Neural progenitor cell (in vitro differentiated cells): ENCODE data around the gene EFNA5.

ENCODE experiments used
- EZH2phosphoT487 ChIP-seq: fragments of 200-600 bp; sonication (generic); IDR thresholded peaks from 2 replicates; pipeline ENCODE4 v1.6.1; 2017; ENCODE audit warnings: antibody characterized with exemption
- TF ChIP-seq, protein P1 (sequence below): fragments of 200-600 bp; sonication (generic); IDR thresholded peaks from 2 replicates; pipeline ENCODE4 v1.5.1; 2017; ENCODE audit warnings: antibody characterized with exemption, mild to moderate bottlenecking

DNA sequence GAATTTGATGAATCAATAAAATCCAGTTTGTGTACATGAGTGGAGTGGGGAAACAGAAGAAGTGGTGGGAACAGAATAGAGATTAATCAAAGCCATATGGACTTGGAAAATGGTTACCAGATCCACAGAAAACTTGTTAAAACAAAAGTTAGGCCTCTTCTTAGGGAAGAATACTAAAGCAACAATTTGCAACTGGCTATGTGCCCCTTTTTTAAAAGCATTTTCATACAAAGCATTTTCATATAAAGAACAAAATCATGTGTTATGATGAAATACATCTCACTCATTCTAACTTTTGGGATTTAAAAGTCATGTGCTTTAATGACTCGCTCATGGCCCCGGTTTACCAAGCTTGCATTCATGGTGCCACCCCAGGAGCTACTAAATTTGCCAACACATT lies 276.9 kb downstream of the EFNA5 start:
- TF ChIP-seq, protein P1, sequence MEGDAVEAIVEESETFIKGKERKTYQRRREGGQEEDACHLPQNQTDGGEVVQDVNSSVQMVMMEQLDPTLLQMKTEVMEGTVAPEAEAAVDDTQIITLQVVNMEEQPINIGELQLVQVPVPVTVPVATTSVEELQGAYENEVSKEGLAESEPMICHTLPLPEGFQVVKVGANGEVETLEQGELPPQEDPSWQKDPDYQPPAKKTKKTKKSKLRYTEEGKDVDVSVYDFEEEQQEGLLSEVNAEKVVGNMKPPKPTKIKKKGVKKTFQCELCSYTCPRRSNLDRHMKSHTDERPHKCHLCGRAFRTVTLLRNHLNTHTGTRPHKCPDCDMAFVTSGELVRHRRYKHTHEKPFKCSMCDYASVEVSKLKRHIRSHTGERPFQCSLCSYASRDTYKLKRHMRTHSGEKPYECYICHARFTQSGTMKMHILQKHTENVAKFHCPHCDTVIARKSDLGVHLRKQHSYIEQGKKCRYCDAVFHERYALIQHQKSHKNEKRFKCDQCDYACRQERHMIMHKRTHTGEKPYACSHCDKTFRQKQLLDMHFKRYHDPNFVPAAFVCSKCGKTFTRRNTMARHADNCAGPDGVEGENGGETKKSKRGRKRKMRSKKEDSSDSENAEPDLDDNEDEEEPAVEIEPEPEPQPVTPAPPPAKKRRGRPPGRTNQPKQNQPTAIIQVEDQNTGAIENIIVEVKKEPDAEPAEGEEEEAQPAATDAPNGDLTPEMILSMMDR = no peak
- TF ChIP-seq EZH2phosphoT487 = no peak
